Peyer's patch (tissue), 4 donors: ENCODE measurements around the gene CEP164.

Source experiments
- CTCF ChIP-seq, 6 experiments: fragments of 450-650 bp in 4 of 6; fragments of 200-600 bp in 2 of 6; sonication (generic) in 1 of 6; IDR thresholded peaks; one replicate each; pipeline ENCODE4 v1.5.1; 2017 to 2019; ENCODE audit warnings: antibody characterized with exemption in 6 of 6, mild to moderate bottlenecking in 3 of 6, moderate library complexity in 1 of 6
- POLR2A ChIP-seq, 2 donors: fragments of 450-650 bp; IDR thresholded peaks; one replicate each; pipeline ENCODE4 v1.5.1; 2017; ENCODE audit warnings: antibody characterized with exemption in 2 of 2, mild to moderate bottlenecking in 2 of 2, moderate library complexity in 2 of 2

- TF ChIP-seq CTCF (IDR thresholded peaks at IDR 0.05), result no peak
- TF ChIP-seq POLR2A (IDR thresholded peaks at IDR 0.05), result no peak
Measured at GRCh38 chr11:117421041-117421440, 93.4 kb downstream of the CEP164 start.
